ENCODE results near the gene CEP120.
A peak's percentile ranks its signal among the peaks of the same experiment; 100 is the strongest.

CEP120 gene

DNA sequence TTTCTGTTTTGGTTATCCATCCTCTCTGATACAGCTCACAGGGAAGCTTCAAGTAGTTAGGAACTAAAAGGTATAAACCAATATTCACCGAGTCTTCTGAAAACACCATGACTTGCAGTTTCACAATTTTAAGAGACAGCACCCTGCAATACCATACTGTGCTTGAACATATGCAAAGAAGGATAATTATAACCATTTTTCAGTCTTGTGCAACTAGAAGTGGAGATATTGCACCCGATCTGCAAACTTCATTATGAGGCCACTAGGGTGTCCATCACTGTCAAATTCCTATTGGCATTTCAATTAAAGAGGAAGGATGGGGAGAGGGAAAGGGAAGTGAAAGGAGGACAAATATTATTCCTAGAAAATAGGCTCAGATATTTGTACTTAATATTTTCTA is 32.4 kb upstream of the CEP120 start:
- TF ChIP-seq, protein P1, sequence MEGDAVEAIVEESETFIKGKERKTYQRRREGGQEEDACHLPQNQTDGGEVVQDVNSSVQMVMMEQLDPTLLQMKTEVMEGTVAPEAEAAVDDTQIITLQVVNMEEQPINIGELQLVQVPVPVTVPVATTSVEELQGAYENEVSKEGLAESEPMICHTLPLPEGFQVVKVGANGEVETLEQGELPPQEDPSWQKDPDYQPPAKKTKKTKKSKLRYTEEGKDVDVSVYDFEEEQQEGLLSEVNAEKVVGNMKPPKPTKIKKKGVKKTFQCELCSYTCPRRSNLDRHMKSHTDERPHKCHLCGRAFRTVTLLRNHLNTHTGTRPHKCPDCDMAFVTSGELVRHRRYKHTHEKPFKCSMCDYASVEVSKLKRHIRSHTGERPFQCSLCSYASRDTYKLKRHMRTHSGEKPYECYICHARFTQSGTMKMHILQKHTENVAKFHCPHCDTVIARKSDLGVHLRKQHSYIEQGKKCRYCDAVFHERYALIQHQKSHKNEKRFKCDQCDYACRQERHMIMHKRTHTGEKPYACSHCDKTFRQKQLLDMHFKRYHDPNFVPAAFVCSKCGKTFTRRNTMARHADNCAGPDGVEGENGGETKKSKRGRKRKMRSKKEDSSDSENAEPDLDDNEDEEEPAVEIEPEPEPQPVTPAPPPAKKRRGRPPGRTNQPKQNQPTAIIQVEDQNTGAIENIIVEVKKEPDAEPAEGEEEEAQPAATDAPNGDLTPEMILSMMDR (IDR thresholded peaks at IDR 0.05; ENCODE audit: insufficient read depth, low read depth, low read length, missing control alignments) = peak; percentile 10

DNA sequence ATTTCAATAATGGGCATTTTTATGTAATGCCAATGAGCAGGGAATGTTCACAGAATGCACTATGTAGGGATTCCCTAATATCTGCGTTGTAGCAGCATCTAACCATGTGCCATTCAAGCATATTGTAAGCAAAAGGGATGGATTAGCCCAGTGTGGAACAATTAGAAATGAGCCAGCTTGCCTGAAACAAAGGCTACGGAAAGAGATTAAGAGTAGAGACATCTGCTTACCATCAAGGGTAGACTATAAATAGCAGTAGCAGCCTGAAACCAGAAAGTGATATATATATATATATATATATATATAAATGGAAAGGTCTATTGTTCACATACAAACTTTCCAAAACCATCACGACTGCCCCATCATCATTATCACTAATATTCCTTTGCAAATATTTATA is 31.9 kb upstream of the CEP120 start:
- TF ChIP-seq, protein P1 (IDR thresholded peaks at IDR 0.05; ENCODE audit: insufficient read depth, low read depth, low read length, missing control alignments) = no peak
- peak; percentile 34 for DNase-seq (ENCODE audit: low read depth)
- peak overlapping the region; percentile 27; the same call in 1 of the 2 replicates for H3K4me3 ChIP-seq (ENCODE audit: low read depth, low read length)

More for the DNA sequence above, 32.4 kb upstream of the CEP120 start:
- peak overlapping the region; percentile 27; the same call in 1 of the 2 replicates for H3K4me3 ChIP-seq (ENCODE audit: low read depth, low read length)
- DNase-seq (ENCODE audit: low read depth) = peak; percentile 74

GRCh38 chr5:123454259-123454911 is 31.2 kb upstream of the CEP120 start:
- TF ChIP-seq, protein P1 (IDR thresholded peaks at IDR 0.05; ENCODE audit: insufficient read depth, low read depth, low read length, missing control alignments) = no peak
- DNase-seq (ENCODE audit: low read depth) = no peak
- H3K4me3 ChIP-seq (ENCODE audit: low read depth, low read length) = no peak overlapping the region

DNA sequence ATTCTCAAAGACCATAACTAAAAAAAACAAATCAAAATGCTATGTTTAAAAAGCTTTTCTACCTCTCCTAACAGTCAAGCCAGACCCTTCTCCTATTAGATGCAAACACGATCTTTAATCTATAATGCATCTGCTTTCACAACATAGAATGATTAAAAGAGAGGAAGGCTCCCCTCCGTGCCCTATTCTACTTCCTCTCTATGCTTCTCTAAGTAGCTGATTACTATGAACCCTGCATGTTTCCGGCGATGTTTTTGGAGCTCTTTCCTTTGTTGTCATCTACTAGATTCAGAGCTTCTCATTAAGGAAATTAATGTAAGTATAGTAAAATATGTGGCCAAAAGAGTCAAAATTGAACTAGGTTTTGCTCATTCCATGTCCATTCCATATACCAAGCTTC is 29.2 kb upstream of the CEP120 start:
- no peak overlapping the region for H3K4me3 ChIP-seq (ENCODE audit: low read depth, low read length)
- TF ChIP-seq, protein P1 (IDR thresholded peaks at IDR 0.05; ENCODE audit: insufficient read depth, low read depth, low read length, missing control alignments) = no peak
- no peak for DNase-seq (ENCODE audit: low read depth)

- TF ChIP-seq, protein P1 (IDR thresholded peaks at IDR 0.05; ENCODE audit: insufficient read depth, low read depth, low read length, missing control alignments) = no peak
- no peak overlapping the region for H3K4me3 ChIP-seq (ENCODE audit: low read depth, low read length)
- DNase-seq (ENCODE audit: low read depth) = peak; percentile 58
Measured at GRCh38 chr5:123451047-123451446, 27.8 kb upstream of the CEP120 start.

GRCh38 chr5:123450640-123451039 is 27.4 kb upstream of the CEP120 start:
- H3K4me3 ChIP-seq (ENCODE audit: low read depth, low read length) = no peak overlapping the region
- DNase-seq (ENCODE audit: low read depth) = peak; percentile 44

More at GRCh38 chr5:123450640-123451039, 27.4 kb upstream of the CEP120 start:
- TF ChIP-seq, protein P1 (IDR thresholded peaks at IDR 0.05; ENCODE audit: insufficient read depth, low read depth, low read length, missing control alignments) = no peak

All from GM12865 (cell line).